GM18517 (cell line): ENCODE results near the gene RABGAP1L.
"Not testable (repeated sequence)": the region's sequence is repeated elsewhere in the genome, so short reads cannot be mapped to it uniquely, and the experiment has no call there.

Experiments used
- ATAC-seq: cut with Tn5 transposase; IDR thresholded peaks from one replicate; pipeline ENCODE4 v1.9.1; 2021; ENCODE audit warnings: mild to moderate bottlenecking, moderate library complexity; ENCODE audit not compliant: unreplicated experiment

The RABGAP1L gene

GRCh38 chr1:174286042-174286441 is 126.7 kb downstream of the RABGAP1L start:
- no peak for ATAC-seq

DNA sequence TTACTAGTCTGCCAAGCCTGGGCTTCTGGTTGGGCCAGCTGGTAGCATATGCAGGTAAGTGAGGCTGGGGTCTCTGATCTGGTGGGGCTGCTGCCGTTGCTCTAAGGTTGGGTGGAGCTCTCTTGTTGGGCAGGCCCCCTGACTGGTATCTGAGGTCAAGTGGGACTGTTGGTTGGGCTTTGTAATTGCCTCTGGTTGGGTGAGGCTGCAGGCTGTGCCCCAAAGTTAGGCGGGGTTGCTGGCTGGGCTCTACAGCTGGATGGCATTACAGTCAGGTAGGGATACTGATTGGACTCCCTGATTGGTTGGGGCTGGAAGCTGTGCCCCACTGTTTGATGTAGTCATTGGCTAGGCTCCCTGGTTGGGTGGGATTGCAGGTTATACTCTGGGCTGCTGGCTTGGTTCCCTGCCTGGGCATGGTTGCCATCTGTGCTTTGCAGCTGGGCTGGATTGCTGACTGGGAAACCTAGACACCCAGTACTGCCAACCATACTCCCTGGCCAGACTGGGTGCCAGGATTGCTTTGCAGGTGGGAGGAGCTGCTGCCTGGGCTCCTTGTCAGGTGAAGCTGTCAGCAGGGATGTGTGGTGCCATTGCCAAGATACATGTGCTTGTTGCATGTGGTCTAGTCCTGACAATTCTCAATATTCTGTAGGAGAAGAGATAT is 130.5 kb downstream of the RABGAP1L start:
- no peak for ATAC-seq

- ATAC-seq = no peak
These were observed 131.7 kb downstream of the RABGAP1L start for GRCh38 chr1:174291059-174291458.

DNA sequence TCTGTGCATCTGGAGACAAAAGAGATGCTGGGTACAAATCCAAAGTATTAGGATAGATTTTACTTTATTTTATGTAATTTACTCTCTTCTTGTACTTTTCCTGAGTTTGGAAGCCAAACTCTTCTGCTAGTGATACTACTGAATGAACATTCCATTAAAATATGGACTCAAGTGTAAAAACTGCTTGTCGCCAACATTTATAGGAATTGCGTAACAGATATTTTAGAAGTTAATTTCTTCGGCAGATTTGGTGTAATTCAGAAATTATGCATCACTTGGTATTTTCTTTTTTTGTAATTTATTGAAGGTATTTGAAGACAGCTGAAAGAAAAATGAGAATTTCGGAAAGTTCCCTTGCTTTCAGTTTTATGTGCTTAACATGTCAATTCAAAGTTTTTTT is 137.0 kb downstream of the RABGAP1L start:
- ATAC-seq = no peak

DNA sequence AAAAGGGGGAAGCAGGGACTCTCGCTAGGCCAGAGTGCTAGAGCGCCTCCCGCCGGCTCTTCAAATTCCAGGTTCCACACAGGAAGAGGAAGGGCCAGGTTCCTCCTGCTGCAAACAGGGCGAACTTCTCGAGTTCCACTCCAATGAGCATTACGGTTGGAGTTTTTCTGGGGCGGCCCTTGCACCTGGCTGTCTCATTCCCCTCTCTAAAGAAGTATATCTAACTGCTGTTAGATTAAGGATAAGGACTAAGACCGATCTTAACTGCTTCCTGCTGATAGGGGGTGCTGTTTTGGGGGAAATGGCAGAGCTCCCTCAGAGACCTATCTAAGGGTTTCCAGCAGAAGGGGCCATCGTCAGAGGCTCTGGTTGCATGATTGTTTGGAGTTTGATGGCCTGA is 138.0 kb downstream of the RABGAP1L start:
- ATAC-seq = no peak

GRCh38 chr1:174301295-174302077 is 142.2 kb downstream of the RABGAP1L start:
- ATAC-seq = no peak

DNA sequence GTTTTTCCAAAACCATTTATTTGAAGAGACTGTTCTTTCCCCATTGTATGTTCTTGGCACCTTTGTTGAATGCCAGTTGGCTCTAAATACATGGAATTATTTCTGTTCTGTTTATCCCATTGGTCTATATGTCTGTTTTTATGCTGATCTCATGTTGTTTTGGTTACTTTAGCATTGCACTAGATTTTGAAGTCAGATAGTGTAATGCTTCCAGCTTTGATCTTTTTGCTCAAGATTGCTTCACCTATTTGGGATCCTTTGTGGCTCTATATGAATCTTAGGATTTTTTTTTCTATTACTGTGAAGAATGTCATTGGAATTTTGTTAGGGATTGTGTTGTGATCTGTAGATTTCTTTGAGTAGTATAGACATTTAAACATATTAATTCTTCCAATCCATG is 149.3 kb downstream of the RABGAP1L start:
- no peak for ATAC-seq

- no peak for ATAC-seq
These were observed 150.2 kb downstream of the RABGAP1L start for GRCh38 chr1:174309490-174309889.

DNA sequence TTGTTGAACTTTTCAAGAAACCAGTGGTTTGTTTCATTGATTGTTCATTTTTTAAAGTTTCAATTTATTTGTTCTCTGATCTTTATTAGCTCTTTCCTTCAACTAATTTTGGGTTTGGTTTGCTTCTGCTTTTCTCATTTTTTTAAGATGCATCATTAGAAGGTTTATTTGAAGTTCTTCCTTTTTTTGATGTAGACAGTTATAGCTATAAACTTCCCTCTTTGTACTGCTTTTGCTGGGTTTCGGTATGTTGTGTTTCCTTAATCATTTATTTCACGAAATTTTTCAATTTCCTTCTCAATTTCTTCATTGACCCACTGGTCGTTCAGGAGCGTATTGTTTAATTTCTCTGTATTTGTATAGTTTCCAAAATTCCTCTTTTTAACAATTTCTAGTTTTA is 155.1 kb downstream of the RABGAP1L start:
- ATAC-seq = no peak

GRCh38 chr1:174315239-174315638 is 155.9 kb downstream of the RABGAP1L start:
- ATAC-seq = no peak

DNA sequence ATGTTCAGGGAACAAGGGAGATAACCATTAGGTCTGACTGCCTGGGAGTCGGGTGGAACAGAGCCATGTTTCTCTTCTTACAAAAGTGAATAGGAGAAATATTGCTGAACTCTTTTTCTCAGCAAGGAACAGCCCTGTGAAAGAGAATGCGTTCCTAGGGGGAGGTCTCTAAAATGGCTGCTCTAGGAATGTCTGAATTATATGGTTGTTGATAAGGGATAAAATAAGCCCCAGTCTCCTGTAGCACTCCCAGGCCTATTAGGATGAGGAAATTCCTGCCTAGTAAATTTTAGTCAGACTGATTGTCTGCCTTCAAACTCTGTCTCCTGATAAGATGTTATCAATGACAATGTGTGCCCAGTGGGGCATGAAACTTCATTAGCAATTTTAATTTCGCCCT is 161.6 kb downstream of the RABGAP1L start:
- ATAC-seq = not testable (repeated sequence)

DNA sequence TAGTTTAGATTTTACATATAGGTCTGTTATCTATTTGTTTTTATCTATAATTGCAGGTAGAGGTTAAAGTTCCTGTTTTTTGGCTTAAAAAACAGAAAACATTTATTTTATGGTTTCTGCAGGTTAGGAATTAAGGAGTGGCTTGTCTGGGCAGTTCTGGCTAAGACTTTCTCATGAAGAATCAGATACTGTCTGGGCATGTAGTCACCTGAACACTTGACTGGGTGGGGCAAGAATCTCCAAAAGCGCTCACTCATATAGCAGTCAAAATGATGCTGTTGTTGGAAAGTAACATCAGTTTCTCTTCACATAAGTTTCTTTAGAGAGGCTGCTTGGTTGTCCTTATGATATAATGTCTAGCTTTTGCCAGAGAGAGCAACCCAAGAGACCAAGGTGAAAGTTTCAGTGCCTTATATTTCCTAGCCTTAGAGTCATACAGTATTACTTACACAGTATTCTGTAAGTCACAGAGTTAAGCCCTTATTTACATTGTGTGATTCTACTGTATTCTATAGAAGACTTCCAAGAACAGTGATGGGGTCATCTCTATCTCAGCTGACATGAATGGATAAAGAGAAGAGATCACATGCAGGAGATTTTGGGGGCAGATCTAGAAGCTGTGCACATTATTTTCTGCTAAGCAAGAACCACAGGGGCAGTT is 163.0 kb downstream of the RABGAP1L start:
- ATAC-seq = no peak

DNA sequence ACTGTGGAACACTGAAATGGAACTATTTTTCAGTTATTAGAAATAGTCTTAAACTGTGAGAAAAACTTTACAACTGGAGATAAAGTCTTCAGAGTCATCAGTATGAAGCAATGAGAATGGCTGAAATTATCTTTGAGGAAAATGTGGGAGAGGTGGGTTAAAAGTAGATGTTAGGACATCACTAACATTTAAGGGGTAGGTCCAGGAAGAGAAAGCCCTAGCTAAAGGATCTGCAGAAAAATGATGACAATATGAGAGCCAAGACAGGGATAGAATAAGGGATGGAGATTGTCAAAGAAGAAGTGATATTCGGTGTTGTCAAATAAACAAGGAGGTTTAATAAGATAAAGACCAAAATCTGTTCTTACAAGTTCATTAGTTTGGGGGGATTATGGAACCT is 165.2 kb downstream of the RABGAP1L start:
- ATAC-seq = no peak

GRCh38 chr1:174324939-174325338 is 165.6 kb downstream of the RABGAP1L start:
- ATAC-seq = no peak

DNA sequence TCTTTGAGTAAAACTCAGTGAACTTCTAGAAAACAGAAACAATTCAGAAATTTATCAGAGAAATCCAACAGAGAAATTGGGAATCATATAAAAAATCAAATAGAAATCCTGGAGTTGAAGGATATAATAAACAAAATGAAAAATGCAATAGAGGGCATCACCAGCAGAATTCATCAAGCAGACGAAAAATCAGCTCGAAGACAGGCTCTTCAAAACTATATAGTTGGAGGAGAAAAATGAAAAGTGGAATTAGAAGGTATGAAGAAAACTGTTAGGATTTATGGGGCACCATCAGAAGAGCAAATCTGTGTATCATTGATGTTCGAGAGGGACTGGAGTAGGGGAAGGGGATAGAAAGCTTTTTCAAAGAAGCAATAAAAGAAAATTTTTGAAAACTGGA is 167.0 kb downstream of the RABGAP1L start:
- ATAC-seq = no peak

DNA sequence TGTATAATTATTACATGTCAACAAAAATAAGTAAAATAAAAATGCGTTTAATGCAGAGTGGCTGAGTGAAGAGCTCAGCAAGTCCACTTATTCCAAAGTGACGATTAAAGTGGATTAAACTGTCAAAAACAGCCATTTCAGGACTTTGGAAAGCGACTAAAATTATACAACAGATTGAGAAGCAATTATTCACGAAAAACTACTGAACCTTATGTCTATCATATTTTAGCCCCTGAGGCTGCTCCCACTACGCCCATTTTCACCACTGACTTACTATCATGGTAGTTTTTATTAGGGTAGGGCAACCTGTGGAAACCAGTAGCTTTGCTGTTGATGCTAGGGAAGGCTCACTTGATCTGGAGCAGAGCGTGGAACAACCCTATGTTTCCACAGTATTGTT is 174.1 kb downstream of the RABGAP1L start:
- ATAC-seq = no peak

DNA sequence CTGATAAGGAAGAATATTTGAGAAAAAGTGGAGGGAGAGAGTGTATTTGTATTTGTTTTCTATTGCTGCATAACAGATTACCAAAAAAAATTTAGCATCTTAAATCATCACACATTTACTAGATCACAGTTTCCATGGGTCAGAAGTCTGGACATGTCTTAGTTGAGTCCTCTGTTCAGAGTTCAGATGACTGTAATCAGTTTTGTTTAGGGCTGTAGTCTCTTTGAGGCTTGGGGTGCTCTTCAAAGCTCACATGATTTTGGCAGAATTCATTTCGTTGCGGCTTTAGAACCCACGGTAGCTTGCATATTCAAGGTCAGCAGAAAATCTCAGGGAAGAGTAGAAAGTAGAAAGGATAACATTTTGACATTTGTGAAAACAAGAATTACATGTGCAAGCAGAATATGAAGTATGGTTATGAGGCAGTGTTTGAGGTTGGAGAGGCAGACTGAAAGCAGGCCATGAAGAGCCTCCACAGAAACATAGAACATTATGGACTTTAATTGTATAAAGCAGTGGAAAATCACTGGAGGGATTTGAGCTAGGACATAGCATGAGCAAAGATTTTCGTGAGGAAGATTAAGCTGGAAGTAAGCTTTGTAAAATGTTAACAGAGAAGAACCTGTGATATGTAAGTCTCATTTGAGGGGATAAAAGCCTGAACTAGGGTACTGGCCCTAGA is 177.8 kb downstream of the RABGAP1L start:
- no peak for ATAC-seq

DNA sequence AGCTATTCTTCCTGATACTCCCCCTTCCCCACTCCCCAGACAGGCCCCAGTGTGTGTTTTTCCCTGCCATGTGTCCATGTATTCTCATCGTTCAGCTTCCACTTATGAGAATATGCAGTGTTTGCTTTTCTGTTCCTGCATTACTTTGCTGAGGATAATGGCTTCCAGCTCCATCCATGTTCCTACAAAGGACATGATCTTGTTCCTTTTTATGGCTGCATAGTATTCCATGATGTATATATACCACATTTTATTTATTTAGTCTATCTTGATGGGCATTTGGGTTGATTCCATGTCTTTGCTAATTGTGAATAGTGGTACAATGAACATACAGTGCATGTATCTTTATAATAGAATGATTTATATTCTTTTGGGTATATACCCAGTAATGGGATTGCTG is 181.1 kb downstream of the RABGAP1L start:
- not testable (repeated sequence) for ATAC-seq

DNA sequence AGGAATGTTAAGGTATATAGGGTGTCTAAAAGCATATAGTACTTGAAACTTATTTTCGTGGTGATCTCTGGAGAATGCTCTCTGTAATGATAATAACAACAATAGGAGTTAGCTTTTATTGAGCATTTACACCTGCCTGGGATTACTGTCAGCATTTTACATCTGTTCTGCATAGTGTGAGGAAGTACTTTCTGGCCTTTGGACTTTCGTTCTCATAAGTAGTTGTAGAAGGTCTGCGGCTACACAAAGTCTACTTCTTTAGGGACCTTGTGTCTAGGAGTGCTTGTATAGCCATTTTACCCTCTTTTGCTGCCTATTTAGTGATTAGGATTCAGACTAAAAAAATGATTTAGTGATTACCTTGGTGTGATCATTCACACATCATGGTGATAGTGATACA is 184.8 kb downstream of the RABGAP1L start:
- ATAC-seq = no peak

DNA sequence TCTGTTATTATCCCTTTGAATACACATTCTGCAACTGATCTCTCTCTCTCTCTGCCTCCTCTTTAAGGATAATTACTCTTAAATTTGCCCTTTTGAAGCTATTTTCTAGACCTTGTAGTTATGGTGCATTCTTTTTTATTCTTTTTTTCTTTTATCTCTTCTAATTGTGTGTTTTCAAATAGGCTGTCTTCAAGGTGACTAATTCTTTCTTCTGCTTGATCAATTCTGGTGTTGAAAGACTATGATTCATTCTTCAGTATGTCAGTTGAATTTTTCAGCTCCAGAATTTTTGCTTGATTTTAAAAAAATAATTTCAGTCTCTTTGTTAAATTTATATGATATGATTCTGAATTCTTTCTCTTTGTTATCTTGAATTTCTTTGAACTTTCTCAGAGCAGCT is 192.8 kb downstream of the RABGAP1L start:
- no peak for ATAC-seq

GRCh38 chr1:174352883-174353608 is 193.7 kb downstream of the RABGAP1L start:
- ATAC-seq = no peak
